Posterior vena cava (tissue), 2 donors: ENCODE results near the gene CFAP90. TPM values are rescaled to one million over a fixed set of nuclear protein-coding genes. Genes with fewer than 3 reads are reported as not detected.

Source experiments
- DNase-seq: peaks from one replicate; pipeline ENCODE4 v3.0.0-alpha.2; 2020; ENCODE audit warnings: low spot score
- intact Hi-C, 2 donors: fragments of 100-400 bp; cut with DNase I; formaldehyde crosslinking; loops; one replicate each; pipeline versions ENCODE4 v1.14.1 to v1.14.2; 2022 to 2023
- total RNA-seq, 2 donors: library from RNA; stranded (reverse); fragmentation: NEBNext Ultra II Directional; extraction: Animal tissue kit (Norgen Biotek cat#: 25700); gene quantifications; one replicate each; pipeline ENCODE4 v1.2.1, GENCODE V29; 2021
- donor health status: DM: yes; HTN: yes; CAD: no.
- donor health status: DM: yes; HTN: yes; CAD: no.

The CFAP90 gene
- total RNA-seq, 2 donors from 2014 or later: 0.14 TPM; not detected in 1

DNA sequence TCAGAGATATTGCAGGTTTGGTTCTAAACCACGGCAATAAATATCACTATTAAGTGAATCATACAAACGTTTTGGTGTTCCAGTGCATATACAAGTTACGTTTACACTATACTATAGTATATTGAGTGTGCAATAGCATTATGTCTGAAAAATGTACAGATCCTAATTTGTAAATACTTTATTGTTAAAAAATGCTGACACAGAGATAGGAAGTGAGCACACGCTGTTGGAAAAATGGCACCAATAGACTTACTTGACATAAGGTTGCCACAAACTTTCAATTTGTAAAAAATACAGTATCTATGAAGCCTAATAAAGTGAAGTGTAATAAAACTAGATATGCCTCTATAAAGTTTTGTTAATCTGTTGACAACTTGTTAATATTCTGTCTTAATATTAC lies 16.0 kb downstream of the CFAP90 start:
- intact Hi-C loops: no loop called here
- no peak for DNase-seq

DNA sequence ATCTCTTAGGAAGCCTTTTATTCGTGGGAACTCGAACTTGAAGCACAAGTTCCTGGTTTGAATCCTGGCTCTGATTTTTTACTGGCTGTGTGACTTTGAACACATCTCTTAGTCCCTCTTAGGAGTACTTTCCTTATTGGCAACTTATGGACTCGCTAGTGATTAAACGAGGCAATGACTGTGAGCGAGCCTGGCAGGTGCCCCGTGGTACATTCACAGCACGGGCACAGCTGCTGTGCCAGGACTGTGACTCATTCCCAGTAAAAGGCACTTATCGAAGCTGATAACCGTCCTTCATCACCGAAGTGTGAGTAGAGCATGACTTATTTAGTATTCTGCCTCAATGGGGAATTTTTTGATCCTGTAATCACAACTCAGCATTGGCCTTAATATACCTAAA lies 22.7 kb downstream of the CFAP90 start:
- intact Hi-C loops: loop anchor here in 1 of 2 donors (10.0 kb wide), 1 partner anchor 433 kb away; the partner anchor contains the start of gene ADCY2
- DNase-seq: no peak

DNA sequence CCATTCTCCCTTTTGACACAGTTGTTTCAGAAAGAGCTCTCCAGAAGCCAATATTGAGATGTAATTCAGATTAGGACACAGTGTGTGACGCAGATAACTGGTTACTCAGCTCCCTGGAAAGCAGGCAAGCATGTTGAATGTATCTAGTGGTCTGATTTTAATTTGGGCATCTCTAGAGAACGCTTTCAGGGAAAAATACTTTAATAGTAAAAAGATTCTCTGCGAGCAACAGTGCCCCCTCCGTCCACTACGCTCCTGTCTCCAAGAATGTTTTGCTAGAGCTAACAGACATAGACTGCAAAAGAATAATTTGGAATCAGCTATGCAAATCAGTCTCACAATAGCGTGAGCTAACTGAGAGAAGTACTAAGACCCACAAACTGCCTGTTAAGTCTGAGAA lies 23.3 kb downstream of the CFAP90 start:
- no peak for DNase-seq
- intact Hi-C loops: loop anchor here in 1 of 2 donors (10.0 kb wide), 1 partner anchor 433 kb away; the partner anchor contains the start of gene ADCY2

DNA sequence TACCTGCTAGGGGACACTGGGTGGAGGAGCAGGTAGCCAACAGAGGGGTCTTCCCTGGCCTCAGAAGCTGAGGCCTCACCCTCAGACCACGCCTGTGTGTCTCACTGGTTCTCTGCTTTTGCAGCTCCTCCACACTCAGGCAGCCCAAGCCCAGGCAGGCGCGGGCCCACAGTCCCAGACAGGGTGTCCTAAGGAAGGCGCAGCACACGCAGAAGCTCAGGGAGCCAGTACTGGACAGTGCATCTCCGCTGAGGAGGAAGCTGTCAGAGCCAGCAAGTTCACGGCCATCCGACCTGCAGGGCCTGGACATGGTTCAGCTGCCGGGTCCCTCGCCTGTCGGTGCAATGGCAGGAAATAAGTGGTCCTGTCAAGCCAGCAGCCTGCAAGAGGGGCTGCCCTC lies 25.3 kb downstream of the CFAP90 start:
- intact Hi-C loops: loop anchor here in 1 of 2 donors (10.0 kb wide), 1 partner anchor 431 kb away; the partner anchor contains the start of gene ADCY2
- DNase-seq: no peak

DNA sequence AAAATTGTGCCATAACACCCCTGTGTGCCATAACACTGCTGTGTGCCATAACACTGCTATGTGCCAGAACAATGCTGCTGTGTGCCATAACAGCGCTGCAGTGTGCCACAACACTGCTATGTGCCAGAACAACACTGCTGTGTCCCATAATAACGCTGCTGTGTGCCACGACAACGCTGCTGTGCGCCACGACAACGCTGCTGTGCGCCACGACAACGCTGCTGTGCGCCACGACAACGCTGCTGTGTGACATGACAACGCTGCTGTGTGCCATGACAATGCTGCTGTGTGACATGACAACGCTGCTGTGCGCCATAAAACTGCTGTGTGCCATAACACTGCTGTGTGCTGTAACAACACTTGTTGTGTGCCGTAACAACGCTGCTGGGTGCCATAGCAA lies 25.9 kb downstream of the CFAP90 start:
- no peak for DNase-seq
- intact Hi-C loops: loop anchor here in 1 of 2 donors (10.0 kb wide), 1 partner anchor 430 kb away; the partner anchor contains the start of gene ADCY2

DNA sequence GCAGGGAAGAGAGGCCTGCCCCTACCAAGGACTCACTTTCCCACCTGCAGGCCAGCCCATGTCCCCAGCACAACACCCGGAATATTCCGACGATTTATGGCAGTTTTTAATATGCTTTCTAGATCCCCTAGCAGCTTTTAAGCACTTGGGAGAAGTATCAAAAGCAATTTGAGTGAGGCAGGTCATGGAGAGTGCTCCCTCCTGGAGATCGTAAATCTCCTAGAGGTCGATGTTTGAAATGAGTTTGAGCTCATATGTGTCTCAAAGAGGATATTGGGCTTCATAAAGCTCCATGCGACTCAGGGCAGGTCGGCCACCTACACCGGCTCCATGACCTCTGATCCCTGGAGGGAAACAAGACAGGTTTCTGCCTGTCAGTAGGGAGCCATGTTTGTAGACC lies 27.3 kb downstream of the CFAP90 start:
- intact Hi-C loops: loop anchor here in 1 of 2 donors (10.0 kb wide), 1 partner anchor 429 kb away; the partner anchor contains the start of gene ADCY2
- DNase-seq: no peak

DNA sequence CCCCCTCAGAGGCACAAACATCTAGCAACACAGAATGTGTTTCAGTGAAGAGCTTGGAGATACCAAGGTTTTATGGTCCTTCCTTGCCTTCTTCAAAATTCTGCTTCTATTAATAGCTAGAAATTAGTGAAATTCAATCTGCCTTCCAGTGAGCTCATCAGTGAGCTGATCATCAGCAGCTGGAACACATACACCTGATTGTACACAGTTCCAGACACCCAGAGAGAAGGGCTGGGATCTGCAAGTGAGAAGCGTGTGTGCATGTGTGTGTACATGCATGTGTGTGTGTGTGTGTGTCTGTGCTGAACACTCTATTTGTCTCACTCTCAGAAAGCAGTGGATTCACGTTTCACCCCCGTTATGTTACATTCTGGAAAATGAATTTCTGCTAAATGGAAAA lies 28.5 kb downstream of the CFAP90 start:
- no peak for DNase-seq
- intact Hi-C loops: loop anchor here in 1 of 2 donors (10.0 kb wide), 1 partner anchor 428 kb away; the partner anchor contains the start of gene ADCY2

DNA sequence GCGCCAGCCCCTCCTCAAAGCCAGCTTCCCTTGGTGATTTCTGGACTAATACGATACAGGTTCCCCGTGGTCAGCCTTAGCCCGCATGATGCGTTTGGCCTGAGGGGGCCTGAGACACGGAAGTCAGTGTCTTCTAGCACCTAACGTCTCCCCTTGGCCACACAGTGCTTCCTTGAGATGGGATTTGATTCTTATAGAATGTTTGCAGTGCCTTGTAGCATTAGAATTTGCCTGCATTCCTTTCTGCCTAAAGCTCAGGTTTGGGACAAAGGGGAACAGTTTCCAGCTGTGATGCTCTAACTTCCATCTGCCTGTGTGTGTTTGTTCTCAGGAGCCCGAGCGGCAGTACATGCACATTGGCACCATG lies 34.4 kb downstream of the CFAP90 start:
- intact Hi-C loops: loop anchor here in 1 of 2 donors (10.0 kb wide), 1 partner anchor 422 kb away; the partner anchor contains the start of gene ADCY2
- DNase-seq: no peak

DNA sequence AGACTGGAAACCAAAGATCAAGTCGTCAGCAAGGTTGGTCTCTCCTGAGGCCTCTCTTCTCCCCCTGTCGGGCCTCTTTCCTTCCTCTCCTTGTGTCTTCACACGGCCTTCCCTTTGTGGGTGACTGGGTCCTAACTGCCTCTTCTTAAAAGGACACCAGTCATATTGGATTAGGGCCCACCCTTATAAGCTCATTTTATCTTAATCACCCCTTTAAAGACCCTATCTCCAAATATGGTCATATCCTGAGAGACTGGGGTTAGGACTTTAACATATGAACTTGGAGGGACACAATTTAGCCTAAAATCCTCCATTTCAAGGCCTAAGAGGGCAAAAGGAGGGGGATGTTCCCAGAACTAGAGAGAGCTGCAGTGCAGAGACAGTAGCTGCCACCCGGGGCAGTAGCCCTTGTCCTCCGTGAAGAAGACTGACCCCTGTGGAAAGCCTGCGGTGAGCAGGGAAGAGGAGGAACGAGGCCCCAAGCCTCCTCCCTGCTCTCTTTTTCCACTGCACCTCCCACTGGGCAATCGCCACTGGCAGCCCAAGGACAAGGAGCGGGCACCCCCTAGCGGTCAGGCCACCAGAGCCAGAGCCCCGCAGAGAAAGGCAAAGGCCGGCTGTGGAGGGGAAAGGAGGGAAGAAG lies 34.9 kb downstream of the CFAP90 start:
- intact Hi-C loops: loop anchor here in 1 of 2 donors (10.0 kb wide), 1 partner anchor 421 kb away; the partner anchor contains the start of gene ADCY2
- DNase-seq: peak; percentile 94

DNA sequence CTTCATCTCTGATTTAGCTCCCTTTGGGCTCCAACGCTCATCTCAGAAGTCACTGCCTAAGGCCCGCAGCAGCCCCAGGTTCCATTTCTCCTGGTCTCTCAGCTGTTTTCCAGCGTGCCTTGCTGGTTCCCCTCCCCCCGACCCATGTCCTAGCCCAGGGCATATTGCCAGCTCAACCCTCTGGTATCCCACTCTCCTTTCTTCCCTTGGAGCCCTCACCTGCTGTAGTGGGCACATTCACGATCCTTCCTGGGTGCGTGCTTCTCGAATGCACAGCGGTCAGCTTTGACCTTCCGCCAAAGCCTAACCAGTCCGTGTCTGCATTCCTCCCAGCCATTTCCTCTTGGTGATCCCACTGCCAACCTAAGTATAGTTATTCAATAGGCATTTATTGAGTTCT lies 36.1 kb downstream of the CFAP90 start:
- intact Hi-C loops: loop anchor here in 1 of 2 donors (10.0 kb wide), 1 partner anchor 420 kb away; the partner anchor contains the start of gene ADCY2
- DNase-seq: no peak

DNA sequence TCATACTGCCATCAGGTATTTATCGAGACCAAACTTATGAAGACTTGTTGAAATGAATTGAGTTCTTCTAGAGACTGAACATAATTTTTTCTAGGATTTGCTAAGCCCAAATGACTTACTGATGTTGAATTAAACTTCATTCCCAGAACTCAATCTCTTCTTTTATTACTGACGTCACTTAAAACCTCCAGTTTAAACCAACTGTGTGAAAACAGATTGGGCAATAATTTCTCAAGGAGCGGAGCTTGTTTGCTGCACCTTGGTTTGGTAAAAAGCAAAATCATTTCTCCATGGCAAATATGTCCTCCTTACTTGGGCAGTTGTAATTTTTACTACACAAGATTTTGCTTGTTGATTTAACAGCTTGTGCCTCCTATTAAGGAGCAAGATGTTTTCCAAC lies 37.4 kb downstream of the CFAP90 start:
- intact Hi-C loops: loop anchor here in 1 of 2 donors (10.0 kb wide), 1 partner anchor 419 kb away; the partner anchor contains the start of gene ADCY2
- no peak for DNase-seq

DNA sequence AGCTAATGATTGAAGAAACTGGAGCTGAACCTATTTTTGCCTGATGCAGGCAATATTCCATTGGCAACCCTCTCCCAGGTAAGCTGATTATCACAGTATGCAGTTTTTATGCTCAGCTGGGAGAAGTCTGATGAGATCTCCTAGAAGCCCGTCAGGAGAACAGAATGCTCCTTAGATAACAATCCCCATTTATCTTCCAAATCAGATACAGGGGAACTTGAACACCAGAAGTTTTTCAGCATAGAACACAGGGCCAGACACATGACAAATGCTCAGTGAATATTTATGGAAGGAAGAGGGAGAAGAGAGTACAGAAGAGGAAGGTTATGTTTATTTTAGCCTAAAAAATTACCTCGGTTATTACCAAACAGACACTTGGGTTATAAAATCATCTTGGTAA lies 37.9 kb downstream of the CFAP90 start:
- DNase-seq: no peak
- intact Hi-C loops: loop anchor here in 1 of 2 donors (10.0 kb wide), 1 partner anchor 418 kb away; the partner anchor contains the start of gene ADCY2

DNA sequence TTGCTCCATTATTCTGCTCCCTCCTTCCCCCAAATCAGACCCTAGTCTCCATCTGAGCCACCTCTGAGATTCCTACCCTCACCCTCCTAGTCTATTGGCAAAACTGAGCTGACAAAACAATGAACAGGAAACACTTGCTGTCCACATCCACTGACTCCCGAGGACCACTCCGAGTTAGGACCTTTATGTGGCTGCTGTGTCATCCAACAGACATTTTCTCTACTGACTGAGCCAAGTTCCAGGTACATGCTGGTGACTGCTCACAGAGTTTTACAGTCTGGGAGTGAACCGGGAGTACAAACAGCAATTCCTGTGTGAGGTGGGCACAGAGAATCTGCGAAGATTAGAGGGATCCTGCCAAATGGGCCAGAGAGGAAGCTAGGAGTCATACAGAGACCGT lies 39.2 kb downstream of the CFAP90 start:
- no peak for DNase-seq
- intact Hi-C loops: loop anchor here in 1 of 2 donors (10.0 kb wide), 1 partner anchor 417 kb away; the partner anchor contains the start of gene ADCY2

DNA sequence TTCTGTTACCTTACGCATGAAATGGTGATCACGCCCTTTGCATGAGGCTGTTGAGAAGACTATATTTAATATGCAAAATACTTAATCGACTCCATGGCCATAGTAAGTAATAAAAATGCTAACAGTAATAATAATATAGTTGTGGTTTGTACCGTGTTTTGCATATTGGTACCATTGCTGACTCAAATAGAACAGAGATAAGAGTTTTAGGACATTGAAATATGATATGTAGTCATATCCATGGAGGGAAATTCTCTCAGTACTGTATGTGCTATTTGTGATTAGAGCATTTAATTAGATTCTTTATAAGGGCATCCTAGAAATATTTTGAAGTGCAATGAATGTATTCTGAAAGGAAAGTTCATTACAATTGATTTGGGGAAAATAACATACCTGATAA lies 41.9 kb downstream of the CFAP90 start:
- intact Hi-C loops: no loop called here
- DNase-seq: no peak

DNA sequence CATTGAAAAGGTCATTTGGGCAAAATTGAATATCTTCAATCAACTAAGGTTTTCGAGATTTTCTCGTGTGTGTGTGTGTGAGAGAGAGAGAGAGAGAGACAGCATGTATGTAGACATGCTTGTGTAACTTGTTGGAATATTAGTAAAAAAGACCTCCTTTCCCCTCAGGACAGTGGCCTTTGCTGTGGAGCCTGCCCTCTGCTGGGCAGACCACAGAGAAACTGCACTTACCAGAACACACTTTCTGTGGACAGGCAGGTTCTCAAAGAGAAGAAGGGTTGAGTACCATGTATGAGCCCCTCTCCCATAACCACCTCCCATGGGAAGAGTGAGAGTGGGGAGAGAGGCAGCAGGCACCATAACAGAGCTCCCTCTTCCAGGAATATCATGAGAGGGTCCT lies 45.6 kb downstream of the CFAP90 start:
- no peak for DNase-seq
- intact Hi-C loops: no loop called here

DNA sequence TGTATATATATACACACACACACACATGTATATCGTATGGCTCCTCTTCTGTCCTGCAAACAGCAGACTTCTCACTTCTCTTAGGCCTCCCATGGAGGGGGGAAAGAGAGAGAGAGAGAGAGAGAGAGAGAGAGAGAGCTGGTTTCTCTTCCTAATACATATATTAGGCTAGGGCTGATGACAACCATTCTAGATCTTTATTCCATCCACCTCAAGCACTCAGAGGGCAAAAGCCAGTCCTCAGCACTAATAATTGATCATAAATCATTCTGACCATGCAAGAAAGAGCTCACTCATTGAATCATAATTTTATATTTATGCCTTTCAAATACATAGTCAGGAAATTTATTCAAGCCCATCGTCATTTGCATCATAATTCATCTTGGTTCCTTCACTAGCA lies 47.0 kb downstream of the CFAP90 start:
- intact Hi-C loops: no loop called here
- DNase-seq: no peak

DNA sequence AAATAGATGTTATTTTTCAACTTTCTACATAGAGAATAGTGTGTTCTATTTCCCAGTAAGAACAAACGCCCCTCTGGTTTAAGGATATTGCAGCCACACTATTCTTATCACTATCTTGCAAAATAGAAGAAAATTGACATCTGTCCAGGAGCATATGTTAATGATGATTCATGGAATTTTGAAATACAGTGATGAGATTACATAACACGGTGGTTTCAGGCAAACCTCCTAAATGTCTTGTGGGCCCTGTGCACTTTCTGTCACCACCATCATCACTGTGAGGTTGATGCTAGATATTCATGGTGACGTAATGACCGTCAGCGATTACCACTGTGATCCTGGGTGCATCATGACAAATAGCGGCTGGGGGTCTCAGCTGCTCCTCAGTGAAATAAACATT lies 48.1 kb downstream of the CFAP90 start:
- no peak for DNase-seq
- intact Hi-C loops: no loop called here

DNA sequence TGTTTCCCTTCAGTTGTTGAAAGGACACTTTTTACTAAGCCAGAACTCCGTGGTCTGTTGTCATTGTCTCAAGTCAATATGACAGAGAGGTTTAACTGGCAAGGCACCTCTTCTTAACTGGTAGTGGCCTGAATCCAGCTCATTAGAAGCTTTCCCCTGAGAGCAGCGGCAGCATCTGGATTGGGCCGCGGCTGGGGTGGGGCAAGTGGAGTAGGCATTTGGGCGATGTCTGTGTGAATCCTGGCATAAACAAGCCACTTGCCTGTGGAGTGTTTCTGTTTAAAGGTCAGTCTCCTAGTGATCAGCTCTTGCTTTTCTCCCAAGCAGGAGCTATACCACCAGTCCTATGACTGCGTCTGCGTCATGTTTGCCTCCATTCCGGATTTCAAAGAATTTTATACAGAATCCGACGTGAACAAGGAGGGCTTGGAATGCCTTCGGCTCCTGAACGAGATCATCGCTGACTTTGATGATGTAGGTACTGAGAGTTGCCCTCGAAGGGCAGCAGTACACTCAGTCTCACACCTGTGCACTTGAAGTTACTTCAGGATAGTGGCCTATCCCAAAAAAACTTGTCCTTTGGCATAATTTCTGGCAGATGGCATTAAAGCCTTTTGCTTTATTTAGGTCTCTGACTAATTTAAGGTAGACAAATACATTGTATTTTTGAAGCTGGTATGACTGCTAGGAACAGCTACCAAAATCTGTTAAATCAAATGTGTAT lies 48.9 kb downstream of the CFAP90 start:
- intact Hi-C loops: no loop called here
- no peak for DNase-seq

DNA sequence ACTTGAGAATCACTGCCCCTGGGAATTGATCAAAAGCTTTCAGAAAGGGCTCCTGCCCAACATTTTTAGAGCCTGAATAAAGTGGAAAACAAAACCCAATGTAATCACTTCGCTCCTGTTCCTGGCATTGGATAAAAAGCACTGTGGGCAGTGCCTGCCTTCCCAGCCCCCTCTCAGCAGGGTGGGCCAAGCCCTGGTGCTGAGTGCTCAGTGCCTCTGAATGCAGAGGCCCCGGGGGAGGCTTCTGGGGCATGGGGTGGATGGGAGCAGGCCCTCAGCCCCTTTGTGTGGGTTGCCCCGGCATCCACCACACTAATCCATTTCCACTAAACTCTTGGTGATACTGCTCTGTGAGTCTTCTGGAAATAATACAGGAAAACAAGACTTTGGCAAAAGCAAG lies 55.6 kb downstream of the CFAP90 start:
- DNase-seq: no peak
- intact Hi-C loops: no loop called here

DNA sequence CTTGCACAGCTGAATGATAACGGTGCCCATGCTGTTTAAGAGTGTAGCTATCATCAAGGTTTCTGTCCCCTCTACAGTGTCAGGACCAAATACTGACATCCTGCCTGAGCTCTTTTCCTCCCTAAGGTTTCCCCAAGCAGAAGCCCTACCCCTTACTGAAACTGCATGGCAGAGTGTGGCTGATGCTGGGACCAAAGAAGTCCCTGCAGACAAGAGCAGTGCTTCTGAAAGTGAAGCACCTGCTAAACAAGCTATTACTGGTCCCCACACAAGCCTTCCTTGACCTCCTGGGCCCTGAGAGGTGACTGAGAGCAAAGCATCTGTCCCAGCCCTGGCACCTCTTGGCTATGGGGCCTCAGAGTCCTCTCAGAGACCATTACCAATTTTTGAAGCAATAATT lies 56.1 kb downstream of the CFAP90 start:
- DNase-seq: no peak
- intact Hi-C loops: no loop called here
